GM23338 (cell line): ENCODE data around the gene CYP11A1. TPM values are rescaled to one million over a fixed set of nuclear protein-coding genes. Genes with fewer than 3 reads are reported as not detected.

Experiments
- ATAC-seq: fragments of 200-7000 bp; cut with Tn5 transposase; 3 replicates; pipeline ENCODE4 v1.9.1; 2020
- DNase-seq: peaks from one replicate; pipeline ENCODE4 v3.0.0-alpha.2; 2015; ENCODE audit warnings: low spot score
- H2AFZ ChIP-seq: fragments of 200-600 bp; sonication (generic); 2 replicates; pipeline ENCODE4 v1.8.0; 2016; ENCODE audit warnings: antibody characterized with exemption, mild to moderate bottlenecking, moderate library complexity
- H3F3A ChIP-seq: fragments of 200-600 bp; sonication (generic); replicated peaks from 2 replicates; pipeline ENCODE4 v1.8.0; 2017; ENCODE audit warnings: antibody characterized with exemption, mixed run types, low read depth
- H3K27ac ChIP-seq: fragments of 200-600 bp; sonication (generic); 2 replicates; pipeline ENCODE4 v1.6.1; 2016; ENCODE audit warnings: low read depth
- H3K27me3 ChIP-seq: fragments of 200-600 bp; sonication (generic); 2 replicates; pipeline ENCODE4 v1.8.0; 2016; ENCODE audit warnings: mild to moderate bottlenecking, mixed run types, moderate library complexity; ENCODE audit not compliant: insufficient read depth
- H3K36me3 ChIP-seq: fragments of 200-600 bp; sonication (generic); 2 replicates; pipeline ENCODE4 v1.8.0; 2016; ENCODE audit warnings: mild to moderate bottlenecking; ENCODE audit not compliant: insufficient read depth
- H3K4me1 ChIP-seq: fragments of 200-600 bp; sonication (generic); 2 replicates; pipeline ENCODE4 v1.8.0; 2016; ENCODE audit warnings: mild to moderate bottlenecking, moderate library complexity; ENCODE audit not compliant: insufficient read depth
- H3K4me2 ChIP-seq: fragments of 200-600 bp; sonication (generic); 2 replicates; pipeline ENCODE4 v1.7.1; 2017; ENCODE audit warnings: mixed run types
- H3K4me3 ChIP-seq: fragments of 200-600 bp; sonication (generic); 2 replicates; pipeline ENCODE4 v1.6.1; 2016; ENCODE audit warnings: mixed run types
- H3K79me2 ChIP-seq: fragments of 200-600 bp; sonication (generic); replicated peaks from 2 replicates; pipeline ENCODE4 v1.8.0; 2017; ENCODE audit warnings: mild to moderate bottlenecking; ENCODE audit not compliant: insufficient read depth
- H3K9me2 ChIP-seq: fragments of 200-600 bp; sonication (generic); 2 replicates; pipeline ENCODE4 v1.8.0; 2017; ENCODE audit not compliant: insufficient read depth
- H4K20me1 ChIP-seq: fragments of 200-600 bp; sonication (generic); replicated peaks from 2 replicates; pipeline ENCODE4 v1.8.0; 2017; ENCODE audit warnings: mild to moderate bottlenecking; ENCODE audit not compliant: insufficient read depth
- H3K27ac Mint-ChIP-seq: 2 replicates; pipeline ENCODE4 v1.8.0; 2020; ENCODE audit warnings: inconsistent platforms, mild to moderate bottlenecking, moderate library complexity, mixed read lengths
- H3K27me3 Mint-ChIP-seq: 3 replicates; pipeline ENCODE4 v1.8.0; 2022; ENCODE audit warnings: low read depth, mild to moderate bottlenecking, moderate library complexity, mixed read lengths, inconsistent platforms; ENCODE audit not compliant: insufficient read depth, poor library complexity
- H3K36me3 Mint-ChIP-seq: 3 replicates; pipeline ENCODE4 v1.8.0; 2021; ENCODE audit warnings: low read depth, mild to moderate bottlenecking, inconsistent platforms, moderate library complexity, mixed read lengths
- H3K4me1 Mint-ChIP-seq: 3 replicates; pipeline ENCODE4 v1.8.0; 2020; ENCODE audit warnings: mild to moderate bottlenecking, inconsistent platforms, mixed read lengths
- H3K4me3 Mint-ChIP-seq: 3 replicates; pipeline ENCODE4 v1.8.0; 2021; ENCODE audit warnings: moderate library complexity, mild to moderate bottlenecking, inconsistent platforms, mixed read lengths
- H3K9me3 Mint-ChIP-seq: 3 replicates; pipeline ENCODE4 v1.8.0; 2020; ENCODE audit warnings: moderate library complexity, mild to moderate bottlenecking, inconsistent platforms, mixed read lengths
- EZH2phosphoT487 ChIP-seq: fragments of 200-600 bp; sonication (generic); IDR thresholded peaks from one replicate; pipeline ENCODE4 v1.8.1; 2018; ENCODE audit warnings: antibody characterized with exemption; ENCODE audit not compliant: unreplicated experiment
- JUNB ChIP-seq: IDR thresholded peaks from one replicate; pipeline ENCODE4 v1.6.1; 2016; ENCODE audit warnings: antibody characterized with exemption; ENCODE audit not compliant: unreplicated experiment
- POLR2AphosphoS5 ChIP-seq: IDR thresholded peaks from 2 replicates; pipeline ENCODE4 v1.6.1; 2016; ENCODE audit warnings: antibody characterized with exemption, low read depth
- REST ChIP-seq: IDR thresholded peaks from one replicate; pipeline ENCODE4 v1.6.1; 2018; ENCODE audit warnings: antibody characterized with exemption; ENCODE audit not compliant: unreplicated experiment
- ZNF114 ChIP-seq: fragments of 250-450 bp; sonication (Bioruptor Pico); IDR thresholded peaks from 2 replicates; pipeline ENCODE4 v1.5.0; 2020; ENCODE audit warnings: mild to moderate bottlenecking, moderate library complexity
- ZNF331 ChIP-seq: fragments of 250-450 bp; sonication (Bioruptor Pico); IDR thresholded peaks from 2 replicates; pipeline ENCODE4 v1.5.0; 2020; ENCODE audit warnings: low read depth, mild to moderate bottlenecking, moderate library complexity
- ZNF462 ChIP-seq: fragments of 250-450 bp; sonication (Bioruptor Pico); IDR thresholded peaks from 2 replicates; pipeline ENCODE4 v1.5.0; 2020; ENCODE audit warnings: mild to moderate bottlenecking, moderate library complexity
- polyA plus RNA-seq: library from polyadenylated mRNA; unstranded; fragments of >200 nt; fragmentation: Nextera tagmentation; extraction: Ambion mirVana; gene quantifications from 2 replicates; pipeline ENCODE4 v1.2.1, GENCODE V29; 2016
- total RNA-seq: library from RNA; depleted of rRNA; stranded (reverse); fragments of >200 nt; shearing (Covaris generic); gene quantifications from 2 replicates; pipeline ENCODE4 v1.2.3, GENCODE V29; 2014

CYP11A1 gene
- total and polyA plus RNA-seq, 2 experiments from 2014 or later, result 1.2 to 1.7 TPM

- no peak overlapping the region for H3K4me3 ChIP-seq
- H3F3A ChIP-seq, result no peaks in the 10 kb centered on the region
- DNase-seq (no peak), ATAC-seq (no peak)
- Mint-ChIP-seq H3K4me1 (peaks cover 16% of the 10 kb centered on the region), H3K27ac (no peak overlapping the region), H3K4me3 (no peak overlapping the region), H3K27me3 (peaks cover 16% of the 10 kb centered on the region), H3K36me3 (no peaks in the 10 kb centered on the region; the same call in 2 of the 3 replicates), H3K9me3 (no peaks in the 10 kb centered on the region)
- H3K9me2 ChIP-seq, result no peaks in the 10 kb centered on the region
- TF ChIP-seq EZH2phosphoT487, result no peak
- no peak overlapping the region for H3K27ac ChIP-seq
- H3K79me2 ChIP-seq, result no peaks in the 10 kb centered on the region
- no peaks in the 10 kb centered on the region for H3K36me3 ChIP-seq
- H2AFZ ChIP-seq, result no peak overlapping the region
- no peak overlapping the region for H3K4me2 ChIP-seq
- no peaks in the 10 kb centered on the region for H3K4me1 ChIP-seq
- H3K27me3 ChIP-seq, result no peaks in the 10 kb centered on the region
- H4K20me1 ChIP-seq, result no peaks in the 10 kb centered on the region
Measured at GRCh38 chr15:74393423-74393822, 26.0 kb upstream of the CYP11A1 start.

GRCh38 chr15:74392902-74393301, 25.5 kb upstream of the CYP11A1 start:
- no peaks in the 10 kb centered on the region for H3K27me3 ChIP-seq
- no peak for DNase-seq
- H4K20me1 ChIP-seq, result no peaks in the 10 kb centered on the region
- no peak overlapping the region for H3K4me3 ChIP-seq
- Mint-ChIP-seq H3K27ac (no peak overlapping the region), H3K4me3 (no peak overlapping the region), H3K36me3 (no peaks in the 10 kb centered on the region; the same call in 2 of the 3 replicates), H3K9me3 (no peaks in the 10 kb centered on the region), H3K27me3 (peaks cover 14% of the 10 kb centered on the region), H3K4me1 (peaks cover 16% of the 10 kb centered on the region)
- H3K79me2 ChIP-seq, result no peaks in the 10 kb centered on the region
- no peaks in the 10 kb centered on the region for H3F3A ChIP-seq
- H3K4me2 ChIP-seq, result no peak overlapping the region
- H3K9me2 ChIP-seq, result no peaks in the 10 kb centered on the region
- TF ChIP-seq REST, result no peak
- TF ChIP-seq ZNF114 (CRISPR knock-in tag), result no peak
- no peak for TF ChIP-seq POLR2AphosphoS5
- no peak for TF ChIP-seq ZNF462 (CRISPR knock-in tag)
- TF ChIP-seq ZNF331 (CRISPR knock-in tag), result no peak
- TF ChIP-seq JUNB, result no peak
- no peaks in the 10 kb centered on the region for H3K36me3 ChIP-seq
- H3K4me1 ChIP-seq, result no peaks in the 10 kb centered on the region
- H3K27ac ChIP-seq, result no peak overlapping the region
- ATAC-seq, result no peak
- no peak overlapping the region for H2AFZ ChIP-seq
